Fibroblast of lung (primary cell): ENCODE results near the gene RNF168. TPM values are rescaled to one million over a fixed set of nuclear protein-coding genes. Genes with fewer than 3 reads are reported as not detected.
"Not testable (repeated sequence)": the region's sequence is repeated elsewhere in the genome, so short reads cannot be mapped to it uniquely, and the experiment has no call there.

ENCODE experiments used
- DNase-seq, 2 donors: peaks; one replicate each; pipeline versions ENCODE4 v3.0.0 to v3.0.0-alpha.2; 2010; ENCODE audit warnings: low read depth in 2 of 2
- H2AFZ ChIP-seq: 2 replicates; pipeline ENCODE4 v1.5.1; 2012; ENCODE audit warnings: low read length, control low read depth, inconsistent platforms
- H3K27ac ChIP-seq: 2 replicates; pipeline ENCODE4 v1.5.1; 2011; ENCODE audit warnings: low read length, control low read depth; ENCODE audit not compliant: insufficient read depth
- H3K27me3 ChIP-seq: 2 replicates; pipeline ENCODE4 v1.5.1; 2011; ENCODE audit warnings: mild to moderate bottlenecking, low read length; ENCODE audit not compliant: control insufficient read depth, insufficient read depth
- H3K36me3 ChIP-seq: 2 replicates; pipeline ENCODE4 v1.5.1; 2011; ENCODE audit warnings: low read length; ENCODE audit not compliant: control insufficient read depth, insufficient read depth
- H3K4me1 ChIP-seq: 2 replicates; pipeline ENCODE4 v1.5.1; 2011; ENCODE audit warnings: low read length; ENCODE audit not compliant: control insufficient read depth, insufficient read depth; ENCODE audit errors: extremely low read depth
- H3K4me2 ChIP-seq: 2 replicates; pipeline ENCODE4 v1.5.1; 2011; ENCODE audit warnings: low read length, control low read depth; ENCODE audit not compliant: insufficient read depth; ENCODE audit errors: extremely low read depth
- H3K4me3 ChIP-seq, 4 experiments: fragments of 200-600 bp in 1 of 4; sonication (generic) in 1 of 4; replicated peaks in 1 of 4; 2 replicates each; pipeline ENCODE4 v1.5.1; 2011 to 2016; ENCODE audit warnings: low read length in 4 of 4, low read depth in 3 of 4, mild to moderate bottlenecking in 3 of 4, control low read depth in 2 of 4, inconsistent platforms in 1 of 4, mixed read lengths in 1 of 4; ENCODE audit not compliant: insufficient read depth in 1 of 4; ENCODE audit errors: control extremely low read depth in 1 of 4
- H3K79me2 ChIP-seq: 2 replicates; pipeline ENCODE4 v1.5.1; 2012; ENCODE audit warnings: mild to moderate bottlenecking, low read length, inconsistent platforms; ENCODE audit not compliant: control insufficient read depth, insufficient read depth
- H3K9ac ChIP-seq: 2 replicates; pipeline ENCODE4 v1.5.1; 2011; ENCODE audit warnings: mild to moderate bottlenecking, low read length, control low read depth; ENCODE audit not compliant: insufficient read depth
- H3K9me3 ChIP-seq: 2 replicates; pipeline ENCODE4 v1.5.1; 2012; ENCODE audit warnings: low read depth, low read length; ENCODE audit not compliant: control insufficient read depth, insufficient read depth
- H4K20me1 ChIP-seq: 2 replicates; pipeline ENCODE4 v1.5.1; 2011; ENCODE audit warnings: low read length; ENCODE audit not compliant: control insufficient read depth, insufficient read depth; ENCODE audit errors: extremely low read depth
- EZH2 ChIP-seq: IDR thresholded peaks from 2 replicates; pipeline ENCODE4 v1.5.1; 2012; ENCODE audit warnings: low read length, control low read depth, mild to moderate bottlenecking; ENCODE audit errors: missing control alignments
- polyA plus RNA-seq, 2 donors: library from polyadenylated mRNA; depleted of rRNA in 1 of 2; stranded (reverse) in 1 of 2; unstranded in 1 of 2; fragments of >200 nt; gene quantifications; 2 replicates each; pipeline ENCODE4 v1.2.1, GENCODE V29; 2011 to 2012; ENCODE audit warnings: missing spikeins in 1 of 2
- total RNA-seq: library from RNA; depleted of rRNA; stranded (reverse); fragments of >200 nt; gene quantifications from 2 replicates; pipeline ENCODE4 v1.2.1, GENCODE V29; 2014
- TF ChIP-seq, protein P1 (sequence below), 2 donors: IDR thresholded peaks in 1 of 2; conservative IDR thresholded peaks in 1 of 2; 1 replicate in 1 of 2; 2 replicates in 1 of 2; pipeline ENCODE4 v1.5.1; 2011 to 2012; ENCODE audit warnings: low read length in 2 of 2, control low read depth in 1 of 2, inconsistent platforms in 1 of 2, low read depth in 1 of 2, mild to moderate bottlenecking in 1 of 2

RNF168 gene
- total and polyA plus RNA-seq, 2 donors (not counting 1 experiment from before 2014, with no cell fraction given) = 3.1 to 13.7 TPM

DNA sequence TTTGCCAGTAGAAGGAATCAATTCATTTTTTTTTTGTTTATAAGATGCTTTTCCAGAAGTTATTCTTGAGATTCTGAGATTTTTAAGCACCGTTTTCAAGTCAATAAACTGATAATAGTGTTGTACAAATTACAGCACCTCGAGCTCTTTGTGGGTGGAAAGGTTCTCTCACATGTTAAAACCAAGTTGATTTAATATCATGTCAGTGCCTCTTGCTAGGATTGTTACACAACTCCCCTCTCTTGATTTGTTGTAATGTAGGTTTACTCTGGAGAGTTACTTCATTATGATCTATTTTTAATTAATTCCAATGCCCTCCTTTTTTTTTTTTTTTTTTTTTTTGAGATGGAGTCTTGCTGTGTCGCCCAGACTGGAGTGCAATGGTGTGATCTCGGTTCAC is 45.5 kb downstream of the RNF168 start:
- no peak for DNase-seq
- Histone ChIP-seq H3K79me2 (no peaks in the 10 kb centered on the region), H3K4me1 (no peaks in the 10 kb centered on the region), H2AFZ (no peak overlapping the region), H3K4me2 (no peak overlapping the region), H3K9me3 (no peaks in the 10 kb centered on the region), H3K36me3 (no peaks in the 10 kb centered on the region), H3K27me3 (no peaks in the 10 kb centered on the region), H3K9ac (no peak overlapping the region), H4K20me1 (no peaks in the 10 kb centered on the region), H3K4me3 (no peak overlapping the region), H3K27ac (no peak overlapping the region)
- TF ChIP-seq, protein P1, sequence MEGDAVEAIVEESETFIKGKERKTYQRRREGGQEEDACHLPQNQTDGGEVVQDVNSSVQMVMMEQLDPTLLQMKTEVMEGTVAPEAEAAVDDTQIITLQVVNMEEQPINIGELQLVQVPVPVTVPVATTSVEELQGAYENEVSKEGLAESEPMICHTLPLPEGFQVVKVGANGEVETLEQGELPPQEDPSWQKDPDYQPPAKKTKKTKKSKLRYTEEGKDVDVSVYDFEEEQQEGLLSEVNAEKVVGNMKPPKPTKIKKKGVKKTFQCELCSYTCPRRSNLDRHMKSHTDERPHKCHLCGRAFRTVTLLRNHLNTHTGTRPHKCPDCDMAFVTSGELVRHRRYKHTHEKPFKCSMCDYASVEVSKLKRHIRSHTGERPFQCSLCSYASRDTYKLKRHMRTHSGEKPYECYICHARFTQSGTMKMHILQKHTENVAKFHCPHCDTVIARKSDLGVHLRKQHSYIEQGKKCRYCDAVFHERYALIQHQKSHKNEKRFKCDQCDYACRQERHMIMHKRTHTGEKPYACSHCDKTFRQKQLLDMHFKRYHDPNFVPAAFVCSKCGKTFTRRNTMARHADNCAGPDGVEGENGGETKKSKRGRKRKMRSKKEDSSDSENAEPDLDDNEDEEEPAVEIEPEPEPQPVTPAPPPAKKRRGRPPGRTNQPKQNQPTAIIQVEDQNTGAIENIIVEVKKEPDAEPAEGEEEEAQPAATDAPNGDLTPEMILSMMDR (conservative IDR thresholded peaks at IDR 0.05 in 1 of 2, IDR thresholded peaks at IDR 0.05 in 1 of 2; ENCODE audit: low read depth in 1 of 2, low read length in 2 of 2) = no peak
- no peak for TF ChIP-seq EZH2

DNA sequence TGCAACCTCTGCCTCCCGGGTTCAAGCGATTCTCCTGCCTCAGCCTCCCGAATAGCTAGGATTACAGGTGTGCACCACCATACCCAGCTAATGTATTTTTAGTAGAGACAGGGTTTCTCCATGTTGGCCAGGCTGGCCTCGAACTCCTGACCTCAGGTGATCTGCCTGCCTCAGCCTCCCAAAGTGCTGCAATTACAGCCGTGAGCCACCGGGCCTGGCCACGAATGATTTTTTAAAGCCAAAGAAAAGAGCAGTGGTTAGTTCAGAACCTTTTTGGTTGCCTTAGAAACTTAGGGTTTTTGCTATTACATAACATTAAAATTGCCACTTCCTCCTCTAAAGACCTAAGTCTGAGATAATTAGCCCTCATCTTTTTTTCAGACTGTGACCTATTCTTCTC is 46.1 kb downstream of the RNF168 start:
- not testable (repeated sequence) for H3K4me3 ChIP-seq, H2AFZ ChIP-seq, H3K9me3 ChIP-seq, H3K9ac ChIP-seq, DNase-seq, H3K4me1 ChIP-seq, H3K79me2 ChIP-seq, H3K36me3 ChIP-seq, H3K27ac ChIP-seq, H3K27me3 ChIP-seq, H4K20me1 ChIP-seq, H3K4me2 ChIP-seq

DNA sequence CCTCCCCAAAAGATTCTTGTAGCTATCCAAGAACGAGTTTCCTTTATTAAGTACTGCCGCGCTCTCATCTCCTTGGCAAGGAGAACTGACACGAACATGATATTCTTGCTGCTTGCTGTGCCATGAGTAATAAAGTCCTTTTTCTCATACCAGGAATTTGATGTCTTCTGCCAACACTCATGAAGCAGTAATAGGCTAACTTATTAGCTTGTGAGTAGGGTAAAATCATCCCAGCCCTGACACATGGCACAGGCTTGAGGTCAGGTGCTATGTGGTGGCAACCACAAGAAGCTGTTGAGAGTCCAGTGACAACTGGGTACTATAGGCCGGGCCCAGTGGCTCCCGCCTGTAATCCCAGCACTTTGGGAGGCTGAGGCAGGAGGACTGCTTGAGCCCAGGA is 48.6 kb downstream of the RNF168 start:
- H3K9me3 ChIP-seq = no peaks in the 10 kb centered on the region
- H3K27me3 ChIP-seq = no peaks in the 10 kb centered on the region
- no peak overlapping the region for H3K4me3 ChIP-seq
- no peaks in the 10 kb centered on the region for H4K20me1 ChIP-seq
- TF ChIP-seq, protein P1 (conservative IDR thresholded peaks at IDR 0.05 in 1 of 2, IDR thresholded peaks at IDR 0.05 in 1 of 2; ENCODE audit: low read depth in 1 of 2, low read length in 2 of 2) = no peak
- no peak for TF ChIP-seq EZH2
- H3K27ac ChIP-seq = no peak overlapping the region
- H3K4me1 ChIP-seq = no peaks in the 10 kb centered on the region
- DNase-seq = peak in 1 of 2 donors; percentile 69
- H2AFZ ChIP-seq = no peak overlapping the region
- H3K4me2 ChIP-seq = no peak overlapping the region
- no peak overlapping the region for H3K9ac ChIP-seq
- H3K79me2 ChIP-seq = no peaks in the 10 kb centered on the region
- H3K36me3 ChIP-seq = no peaks in the 10 kb centered on the region

DNA sequence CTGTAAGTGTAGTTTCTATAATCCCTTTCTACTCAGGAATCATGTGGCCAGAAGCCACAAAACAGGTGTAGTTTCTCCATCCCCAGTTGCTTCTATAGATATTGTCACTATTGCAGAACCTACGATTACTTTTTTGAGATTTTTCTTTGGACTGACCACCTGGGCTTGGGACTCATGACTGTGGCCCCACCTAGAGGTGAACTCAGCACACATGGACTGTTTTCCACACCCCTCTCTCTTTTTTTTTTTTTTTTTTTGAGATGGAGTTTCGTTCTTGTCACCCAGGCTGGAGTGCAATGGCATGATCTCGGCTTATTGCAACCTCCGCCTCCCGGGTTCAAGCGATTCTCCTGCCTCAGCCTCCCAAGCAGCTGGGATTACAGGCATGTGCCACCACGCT is 58.2 kb downstream of the RNF168 start:
- not testable (repeated sequence) for H3K9me3 ChIP-seq, H3K27ac ChIP-seq, H4K20me1 ChIP-seq, H3K4me2 ChIP-seq, H3K27me3 ChIP-seq, H3K36me3 ChIP-seq, DNase-seq, H3K9ac ChIP-seq, H3K79me2 ChIP-seq, H3K4me1 ChIP-seq, H3K4me3 ChIP-seq, H2AFZ ChIP-seq
